HG03558 (cell line): Measurements from ENCODE around the gene NPM1.

ENCODE experiments used
- ATAC-seq: cut with Tn5 transposase; IDR thresholded peaks from one replicate; pipeline ENCODE4 v1.9.1; 2021; ENCODE audit warnings: moderate number of reproducible peaks; ENCODE audit not compliant: unreplicated experiment; ENCODE audit errors: extremely low read depth

NPM1 gene

GRCh38 chr5:171425596-171426244, 38.1 kb downstream of the NPM1 start:
- no peak for ATAC-seq

DNA sequence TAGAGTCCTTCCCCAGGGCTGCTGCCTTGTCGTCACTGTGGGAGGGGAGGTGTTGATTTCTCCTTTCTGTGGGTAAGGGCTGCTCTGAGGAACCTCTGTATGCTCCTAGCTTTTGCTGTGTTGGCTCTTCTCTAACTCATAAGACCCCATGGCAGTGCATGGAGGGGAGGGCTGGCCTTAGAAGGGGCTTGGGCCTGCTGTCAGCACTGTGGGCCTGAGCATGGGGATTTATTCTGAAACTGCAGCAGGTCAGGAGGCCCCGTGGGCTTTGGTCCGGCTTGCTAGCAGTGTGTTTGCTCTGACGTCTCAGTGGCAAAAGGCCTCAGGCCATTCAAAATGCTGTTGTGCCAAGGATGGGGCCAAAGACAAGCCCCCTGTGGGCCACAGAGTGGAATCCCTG, 38.6 kb downstream of the NPM1 start:
- no peak for ATAC-seq

GRCh38 chr5:171426680-171427079, 39.0 kb downstream of the NPM1 start:
- ATAC-seq = no peak

DNA sequence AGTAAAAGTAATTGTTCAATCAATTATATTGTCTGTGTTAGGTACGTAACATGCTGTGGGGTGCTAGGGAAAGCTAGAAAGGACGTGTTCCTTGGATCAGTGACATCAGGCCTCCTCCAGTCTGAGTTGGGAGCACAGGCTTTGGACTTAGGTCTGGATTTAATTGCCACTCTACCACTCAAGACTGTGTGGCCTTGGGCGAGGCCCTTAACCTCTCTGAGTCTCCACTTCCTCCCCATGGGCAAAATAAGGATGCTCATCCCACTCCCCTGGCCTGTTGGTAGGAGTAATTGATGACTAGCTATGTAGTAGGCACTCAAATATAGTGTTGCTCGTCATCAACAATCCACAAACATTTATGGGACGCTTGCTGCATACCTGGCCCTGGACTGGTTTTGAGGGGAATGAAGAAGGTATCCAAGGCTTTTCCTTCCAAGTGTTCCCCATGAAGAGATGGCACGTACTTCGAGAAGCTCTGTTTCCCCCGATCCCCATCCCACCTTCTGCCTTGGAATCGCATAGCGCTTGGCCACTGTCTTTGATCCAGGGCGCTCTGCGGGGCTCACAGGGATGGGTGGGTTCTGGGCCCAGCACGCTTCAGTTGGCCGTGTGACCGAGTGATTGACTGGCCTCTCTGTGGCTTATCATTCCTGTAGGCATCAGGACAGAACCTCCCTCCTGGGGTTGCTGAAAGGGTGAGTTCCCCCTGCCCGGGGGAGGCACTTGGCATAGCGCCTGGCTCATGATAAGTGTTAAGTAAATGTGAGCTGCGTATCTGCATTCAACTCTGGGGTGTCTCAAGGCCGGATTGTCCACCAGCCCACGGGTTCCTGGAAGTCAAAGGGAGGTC, 39.9 kb downstream of the NPM1 start:
- ATAC-seq = no peak

DNA sequence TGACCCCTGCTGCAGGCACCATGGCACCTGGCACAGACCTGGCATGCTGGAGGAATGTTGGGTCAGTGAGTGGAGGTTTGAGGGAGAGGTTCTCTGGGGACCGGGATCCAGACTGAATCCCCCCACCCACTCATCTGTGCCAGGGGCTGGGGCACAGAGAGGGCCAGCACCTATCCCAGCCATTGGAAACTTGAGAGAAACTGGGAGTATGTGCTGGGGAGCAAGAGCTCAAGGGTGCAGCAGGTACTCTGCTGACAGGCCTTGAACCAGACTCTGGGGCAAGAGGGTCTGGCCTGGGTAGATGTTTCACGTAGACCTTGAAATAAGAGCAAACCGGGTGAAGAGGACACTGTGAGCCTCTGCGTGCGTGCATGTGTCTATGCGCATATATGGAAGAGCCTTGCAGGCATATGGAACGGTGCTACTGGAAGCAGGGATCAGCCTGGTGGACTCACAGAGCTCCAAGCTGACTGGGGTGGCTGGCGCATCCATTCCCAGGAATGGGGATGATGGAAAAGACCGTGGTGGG, 40.6 kb downstream of the NPM1 start:
- no peak for ATAC-seq

DNA sequence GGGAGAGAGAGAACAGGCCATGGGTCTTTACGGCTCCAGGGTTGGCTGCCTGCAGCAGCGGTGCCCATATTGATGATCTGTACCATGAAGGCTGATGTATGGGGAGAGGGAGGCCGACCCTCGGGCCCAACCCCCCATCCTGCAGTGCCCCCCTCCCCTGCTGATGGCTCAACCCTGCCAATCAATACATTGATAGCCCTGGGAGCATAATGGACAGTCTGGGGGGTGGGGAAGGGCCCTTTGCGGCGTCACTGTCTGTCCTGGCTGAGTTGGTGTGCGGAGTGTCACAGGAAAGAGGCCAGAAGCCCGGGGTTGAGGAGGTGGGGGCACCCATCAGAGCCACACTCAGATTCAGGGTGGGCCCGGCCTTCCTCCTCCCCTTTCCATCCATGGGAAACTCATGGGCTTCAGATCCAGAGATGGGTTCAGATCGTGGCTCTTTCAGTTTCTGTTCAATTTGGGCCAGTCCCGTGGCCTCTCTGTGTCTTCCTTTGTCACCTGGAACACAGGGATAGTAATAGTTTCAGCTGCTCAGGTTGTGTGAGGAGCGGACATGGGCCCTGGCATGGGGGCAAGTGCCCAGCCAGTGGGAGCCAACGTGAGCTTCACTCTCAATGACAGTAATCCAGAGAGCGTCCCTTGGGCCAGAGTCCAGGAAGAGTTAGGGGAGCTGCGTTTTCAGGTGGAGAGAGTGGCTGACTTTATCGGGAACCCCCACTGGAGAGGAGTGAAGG, 41.3 kb downstream of the NPM1 start:
- ATAC-seq = no peak

- no peak for ATAC-seq
These were observed 41.9 kb downstream of the NPM1 start for GRCh38 chr5:171429543-171429910.

DNA sequence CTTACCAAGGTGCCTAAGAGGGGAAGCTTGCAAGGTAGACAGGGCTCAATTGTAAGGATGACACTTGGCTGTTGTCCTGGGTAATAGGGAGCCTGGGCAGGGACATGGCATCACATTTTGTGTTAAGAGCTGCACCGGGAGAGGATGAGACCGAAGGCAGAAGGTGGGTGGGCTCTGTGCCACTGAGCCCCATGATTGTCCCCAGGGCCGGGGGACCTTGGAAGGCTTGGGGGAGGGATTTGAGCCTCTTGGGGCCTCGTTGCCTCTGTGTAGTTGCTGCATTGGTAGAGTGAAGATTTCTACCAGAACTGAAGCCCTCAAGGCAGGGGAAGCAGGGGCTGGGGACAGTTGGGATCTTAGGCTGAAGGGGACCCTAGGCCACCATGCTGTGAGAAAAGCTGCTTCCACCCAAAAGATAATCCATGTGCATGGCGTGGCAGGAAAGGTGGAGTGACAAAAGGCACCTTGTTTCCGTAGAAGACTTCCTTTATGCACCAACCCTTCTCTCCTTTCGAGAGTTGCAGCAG, 43.7 kb downstream of the NPM1 start:
- ATAC-seq = no peak

DNA sequence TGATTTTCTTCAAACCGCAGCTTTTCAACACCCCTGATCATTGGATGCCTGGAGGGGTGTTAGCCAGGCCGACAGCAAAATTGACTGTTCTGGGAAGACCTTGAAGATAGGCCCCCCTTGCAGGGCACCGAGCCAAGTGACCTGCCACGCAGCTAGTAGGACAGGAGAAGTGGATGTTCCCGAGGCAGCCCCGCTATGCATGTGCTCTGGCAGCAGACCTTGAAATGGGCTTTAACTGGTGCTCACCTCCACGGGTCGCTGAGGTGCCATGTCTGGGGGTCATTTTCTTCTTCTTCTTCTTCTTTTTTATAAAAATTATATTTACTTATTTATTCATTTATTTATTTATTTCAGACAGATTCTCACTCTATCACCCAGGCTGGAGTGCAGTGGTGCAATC, 44.4 kb downstream of the NPM1 start:
- no peak for ATAC-seq

DNA sequence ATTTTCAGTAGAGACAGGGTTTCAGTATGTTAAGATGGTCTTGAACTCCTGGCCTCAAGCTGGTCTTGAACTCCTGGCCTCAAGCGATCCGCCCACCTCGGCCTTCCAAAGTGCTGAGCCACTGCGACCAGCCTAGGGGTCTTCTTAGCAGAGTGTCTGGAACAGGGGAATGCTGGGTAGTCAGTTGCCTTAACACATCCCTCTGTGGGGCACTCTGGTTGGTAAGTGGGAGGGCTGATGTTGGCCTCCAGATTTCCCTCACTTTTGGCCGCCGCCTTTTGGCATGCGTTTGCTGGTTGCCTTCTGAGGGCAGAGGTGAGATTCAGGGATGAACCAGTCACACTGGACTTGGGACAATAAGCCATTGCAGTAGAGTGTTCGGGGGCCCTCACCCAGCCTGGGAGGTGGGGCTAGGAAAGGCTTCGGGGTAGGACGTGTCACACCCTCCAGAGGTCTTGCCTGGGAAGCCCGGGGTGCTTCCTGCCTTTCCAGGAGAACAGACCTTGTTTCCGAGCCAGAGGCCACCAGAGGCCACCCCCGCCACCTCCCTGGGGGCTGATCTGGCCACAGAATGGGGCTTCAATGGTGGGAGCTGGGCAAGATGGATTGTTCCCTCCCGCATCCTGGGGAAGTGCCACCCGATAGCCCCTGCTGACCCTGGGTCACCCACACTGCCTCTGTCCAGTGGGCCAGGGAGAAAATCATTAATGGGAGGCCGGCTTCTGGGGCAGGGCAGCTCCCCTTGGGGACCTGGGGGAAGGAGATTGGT, 45.1 kb downstream of the NPM1 start:
- no peak for ATAC-seq

DNA sequence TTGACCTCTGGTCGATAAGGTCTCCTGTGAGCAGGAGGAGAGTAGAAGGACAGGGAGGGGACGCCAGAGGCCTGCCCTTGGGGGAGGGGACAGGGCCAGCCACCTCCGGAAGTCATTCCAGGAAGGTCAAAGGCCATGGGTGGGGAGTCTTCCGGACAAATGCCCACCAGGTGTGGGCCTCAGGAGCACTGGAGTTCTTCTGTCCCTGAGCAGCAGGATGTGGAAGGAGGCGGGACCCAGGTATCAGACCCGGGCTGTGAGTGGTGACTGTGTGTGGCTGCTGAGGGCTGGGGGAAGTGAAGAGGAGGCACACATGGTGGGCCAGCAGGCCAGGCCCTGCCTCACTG, 45.7 kb downstream of the NPM1 start:
- no peak for ATAC-seq

GRCh38 chr5:171433982-171434676, 46.5 kb downstream of the NPM1 start:
- ATAC-seq = no peak

DNA sequence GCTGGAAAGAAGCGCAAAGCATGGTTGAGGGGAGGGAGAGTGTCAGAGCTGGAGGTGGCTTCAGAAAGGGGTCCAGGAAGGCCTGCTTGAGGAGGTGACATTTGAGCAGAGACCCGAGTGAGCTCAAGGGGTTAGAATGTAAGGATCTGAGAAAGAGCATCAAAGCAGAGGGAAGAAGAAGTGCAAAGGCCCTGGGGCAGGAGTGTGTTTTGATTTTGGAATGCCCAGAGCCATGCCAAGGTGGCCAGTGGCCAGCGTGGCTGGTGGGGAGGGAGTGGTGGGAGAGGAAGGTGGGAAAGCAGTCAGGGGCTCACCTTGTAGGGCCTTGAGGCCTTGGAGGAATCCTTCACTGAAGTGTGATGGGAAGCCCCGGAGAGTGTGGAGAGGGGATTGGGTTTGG, 47.2 kb downstream of the NPM1 start:
- no peak for ATAC-seq

DNA sequence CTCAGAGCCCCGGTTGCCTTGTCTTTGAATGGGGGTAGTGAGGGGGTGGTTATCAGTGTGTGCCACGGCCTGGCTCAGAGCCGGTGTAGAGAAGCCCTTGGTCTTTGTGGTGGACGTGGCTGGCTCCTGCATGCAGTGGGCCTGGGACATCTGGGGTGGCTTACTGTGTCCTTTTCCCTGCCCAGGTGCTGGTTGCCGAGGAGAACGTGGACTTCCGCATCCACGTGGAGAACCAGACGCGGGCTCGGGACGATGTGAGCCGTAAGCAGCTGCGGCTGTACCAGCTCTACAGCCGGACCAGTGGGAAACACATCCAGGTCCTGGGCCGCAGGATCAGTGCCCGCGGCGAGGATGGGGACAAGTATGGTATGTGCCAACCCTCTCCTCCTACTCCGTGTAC, 48.3 kb downstream of the NPM1 start:
- no peak for ATAC-seq

DNA sequence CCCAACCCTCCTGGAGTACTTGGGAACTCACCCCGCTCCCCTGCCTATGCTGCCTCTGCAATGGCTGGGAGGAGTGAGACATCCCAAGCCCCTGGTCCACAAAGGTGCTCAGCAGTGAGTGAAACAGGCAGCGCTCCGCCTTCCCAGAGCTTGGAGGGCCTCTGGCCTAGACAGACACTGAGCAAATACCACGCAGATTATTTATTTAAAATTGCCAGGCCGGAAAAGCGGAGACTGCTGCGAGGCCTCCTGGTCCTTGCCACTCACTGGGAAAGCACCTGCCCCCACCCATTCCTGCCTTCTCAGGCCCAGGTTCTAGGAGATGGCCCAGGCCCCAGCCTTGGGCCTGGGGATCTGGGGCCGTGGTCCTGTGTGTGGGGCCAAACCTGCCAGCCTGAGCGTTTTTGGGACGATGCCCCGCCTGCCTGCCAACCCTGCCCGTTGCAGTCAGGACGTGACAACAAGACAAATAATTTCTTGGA, 49.2 kb downstream of the NPM1 start:
- ATAC-seq = no peak

DNA sequence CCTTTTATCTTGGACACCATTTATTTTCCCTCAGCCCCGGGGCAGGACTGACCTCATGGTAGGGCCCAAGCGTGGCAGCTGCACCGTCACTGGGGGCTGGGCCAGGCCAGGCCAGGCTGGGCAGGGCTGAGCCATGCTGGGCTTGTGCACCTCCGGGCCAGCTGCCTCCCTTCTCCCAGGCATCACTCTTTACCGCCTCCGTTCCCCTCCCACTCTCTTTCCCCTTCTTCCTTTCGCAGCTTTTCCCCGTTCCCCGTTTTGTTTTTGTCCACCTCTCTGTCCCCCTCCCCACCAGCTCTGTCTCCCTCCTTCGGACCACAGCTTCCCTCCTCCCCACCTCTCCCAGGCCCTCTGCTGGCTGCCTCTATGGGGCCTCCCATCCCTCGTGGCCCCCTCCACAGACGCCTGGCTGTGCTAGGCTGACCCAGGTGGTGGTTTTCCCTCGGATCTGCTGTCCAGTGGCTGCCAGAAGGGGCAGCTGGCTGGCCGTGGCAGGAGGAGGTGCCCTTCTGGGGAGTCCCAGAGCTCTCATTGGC, 49.7 kb downstream of the NPM1 start:
- ATAC-seq = no peak

- no peak for ATAC-seq
These were observed 51.1 kb downstream of the NPM1 start for GRCh38 chr5:171438738-171439137.

GRCh38 chr5:171441246-171441791, 53.7 kb downstream of the NPM1 start:
- ATAC-seq = no peak
